OCI-LY7 (cell line): ENCODE results near the gene TMEM161A.

Experiments used
- EZH2phosphoT487 ChIP-seq: fragments of 200-600 bp; sonication (generic); IDR thresholded peaks from 2 replicates; pipeline ENCODE4 v1.6.1; 2018; ENCODE audit warnings: low read depth, borderline replicate concordance, mild to moderate bottlenecking, mixed run types, antibody characterized with exemption, low read length, moderate library complexity, mixed read lengths
- TF ChIP-seq, protein P1 (sequence below): fragments of 200-600 bp; sonication (generic); conservative IDR thresholded peaks from 2 replicates; pipeline ENCODE4 v1.5.1; 2014; ENCODE audit warnings: mild to moderate bottlenecking, antibody characterized with exemption, low read length, moderate library complexity, mixed read lengths

DNA sequence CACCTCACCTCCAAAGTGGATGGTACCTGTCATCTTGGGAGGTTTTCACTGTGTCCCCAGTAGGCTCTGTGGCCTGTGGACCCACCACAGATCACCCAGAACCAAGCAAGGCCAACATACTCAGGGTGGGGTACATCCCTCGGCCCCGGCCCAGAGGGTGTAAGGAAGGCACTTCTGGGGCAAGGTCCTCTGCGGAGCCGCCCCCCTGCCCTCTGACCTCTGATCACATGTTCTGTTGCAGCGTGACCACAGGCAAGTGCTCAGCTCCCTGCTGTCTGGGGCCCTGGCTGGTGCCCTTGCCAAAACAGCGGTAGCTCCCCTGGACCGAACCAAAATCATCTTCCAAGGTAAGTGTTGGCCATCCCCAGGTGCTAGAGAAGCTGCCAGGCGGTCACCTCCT is 36.7 kb downstream of the TMEM161A start:
- TF ChIP-seq, protein P1, sequence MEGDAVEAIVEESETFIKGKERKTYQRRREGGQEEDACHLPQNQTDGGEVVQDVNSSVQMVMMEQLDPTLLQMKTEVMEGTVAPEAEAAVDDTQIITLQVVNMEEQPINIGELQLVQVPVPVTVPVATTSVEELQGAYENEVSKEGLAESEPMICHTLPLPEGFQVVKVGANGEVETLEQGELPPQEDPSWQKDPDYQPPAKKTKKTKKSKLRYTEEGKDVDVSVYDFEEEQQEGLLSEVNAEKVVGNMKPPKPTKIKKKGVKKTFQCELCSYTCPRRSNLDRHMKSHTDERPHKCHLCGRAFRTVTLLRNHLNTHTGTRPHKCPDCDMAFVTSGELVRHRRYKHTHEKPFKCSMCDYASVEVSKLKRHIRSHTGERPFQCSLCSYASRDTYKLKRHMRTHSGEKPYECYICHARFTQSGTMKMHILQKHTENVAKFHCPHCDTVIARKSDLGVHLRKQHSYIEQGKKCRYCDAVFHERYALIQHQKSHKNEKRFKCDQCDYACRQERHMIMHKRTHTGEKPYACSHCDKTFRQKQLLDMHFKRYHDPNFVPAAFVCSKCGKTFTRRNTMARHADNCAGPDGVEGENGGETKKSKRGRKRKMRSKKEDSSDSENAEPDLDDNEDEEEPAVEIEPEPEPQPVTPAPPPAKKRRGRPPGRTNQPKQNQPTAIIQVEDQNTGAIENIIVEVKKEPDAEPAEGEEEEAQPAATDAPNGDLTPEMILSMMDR = no peak
- no peak for TF ChIP-seq EZH2phosphoT487
